Glomerular endothelial cell (primary cell): ENCODE results near the gene SEPTIN3. TPM values are rescaled to one million over a fixed set of nuclear protein-coding genes. Genes with fewer than 3 reads are reported as not detected.

Experiments used
- DNase-seq: peaks from one replicate; pipeline ENCODE4 v3.0.0-alpha.2; 2011; ENCODE audit warnings: low read depth, low spot score; ENCODE audit errors: extremely low read depth
- total RNA-seq: library from RNA; depleted of rRNA; stranded (reverse); fragments of >200 nt; gene quantifications from 2 replicates; pipeline ENCODE4 v1.2.3, GENCODE V29; 2015

The SEPTIN3 gene, protein sequence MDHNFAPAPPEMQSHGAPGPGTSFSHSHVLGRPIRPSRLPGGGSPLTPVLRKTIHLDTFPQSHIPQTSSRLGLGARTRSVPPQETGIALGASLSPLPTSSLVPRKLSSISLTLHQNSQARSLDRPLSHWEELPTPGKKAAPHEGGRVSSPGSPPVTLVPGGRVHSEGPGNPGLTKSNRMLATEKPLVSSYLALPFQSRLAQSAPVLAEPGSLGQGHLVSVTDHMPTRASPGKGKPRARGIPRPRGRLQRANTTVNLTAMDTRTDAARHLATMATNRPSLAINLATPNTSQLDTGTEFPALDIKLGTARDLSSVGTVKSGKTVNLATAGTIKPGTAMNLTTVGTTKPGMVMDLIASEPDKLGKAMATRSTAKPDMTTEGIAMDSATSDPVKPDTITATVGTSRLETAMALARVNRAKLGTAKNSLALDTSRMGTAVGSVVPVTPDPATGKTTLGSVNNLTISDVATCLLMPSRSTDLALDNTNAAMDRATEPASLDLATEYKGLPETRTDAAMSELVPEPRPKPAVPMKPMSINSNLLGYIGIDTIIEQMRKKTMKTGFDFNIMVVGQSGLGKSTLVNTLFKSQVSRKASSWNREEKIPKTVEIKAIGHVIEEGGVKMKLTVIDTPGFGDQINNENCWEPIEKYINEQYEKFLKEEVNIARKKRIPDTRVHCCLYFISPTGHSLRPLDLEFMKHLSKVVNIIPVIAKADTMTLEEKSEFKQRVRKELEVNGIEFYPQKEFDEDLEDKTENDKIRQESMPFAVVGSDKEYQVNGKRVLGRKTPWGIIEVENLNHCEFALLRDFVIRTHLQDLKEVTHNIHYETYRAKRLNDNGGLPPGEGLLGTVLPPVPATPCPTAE
- 0.12 TPM in 1 of 2 replicates, not detected in the other for total RNA-seq

DNA sequence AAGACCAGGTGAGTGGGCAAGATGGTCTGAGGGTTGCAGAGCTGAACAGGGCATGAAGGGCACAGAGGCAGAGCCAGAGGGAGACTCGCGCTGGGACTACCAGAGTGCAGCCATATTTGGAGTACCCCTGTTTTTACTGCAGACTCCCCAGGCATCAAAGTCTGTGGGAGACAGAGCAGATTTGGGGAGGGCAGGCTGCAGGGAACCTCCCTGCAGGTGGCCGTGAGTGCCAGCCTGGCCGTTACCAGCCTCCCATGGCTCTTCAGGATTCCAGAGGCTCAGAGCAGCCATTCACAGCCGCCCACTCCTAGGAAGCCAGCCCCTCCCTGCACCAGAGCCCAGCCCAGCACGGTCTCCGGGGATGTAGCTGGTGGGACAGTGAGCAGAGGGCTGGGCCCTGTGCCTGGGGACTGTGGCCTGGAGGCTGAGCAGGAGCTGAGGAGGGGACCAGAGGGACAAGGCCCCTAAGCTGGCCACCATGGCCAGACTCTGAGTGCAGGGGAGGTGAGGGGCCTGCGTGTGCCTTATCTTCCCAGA is at the start of gene SEPTIN3:
SEPTIN3 (plus strand) TSS at position 334 of the 537 bp plus-strand sequence. CDS start 2,050 bp downstream, outside the sequence.
- DNase-seq, result no peak

DNA sequence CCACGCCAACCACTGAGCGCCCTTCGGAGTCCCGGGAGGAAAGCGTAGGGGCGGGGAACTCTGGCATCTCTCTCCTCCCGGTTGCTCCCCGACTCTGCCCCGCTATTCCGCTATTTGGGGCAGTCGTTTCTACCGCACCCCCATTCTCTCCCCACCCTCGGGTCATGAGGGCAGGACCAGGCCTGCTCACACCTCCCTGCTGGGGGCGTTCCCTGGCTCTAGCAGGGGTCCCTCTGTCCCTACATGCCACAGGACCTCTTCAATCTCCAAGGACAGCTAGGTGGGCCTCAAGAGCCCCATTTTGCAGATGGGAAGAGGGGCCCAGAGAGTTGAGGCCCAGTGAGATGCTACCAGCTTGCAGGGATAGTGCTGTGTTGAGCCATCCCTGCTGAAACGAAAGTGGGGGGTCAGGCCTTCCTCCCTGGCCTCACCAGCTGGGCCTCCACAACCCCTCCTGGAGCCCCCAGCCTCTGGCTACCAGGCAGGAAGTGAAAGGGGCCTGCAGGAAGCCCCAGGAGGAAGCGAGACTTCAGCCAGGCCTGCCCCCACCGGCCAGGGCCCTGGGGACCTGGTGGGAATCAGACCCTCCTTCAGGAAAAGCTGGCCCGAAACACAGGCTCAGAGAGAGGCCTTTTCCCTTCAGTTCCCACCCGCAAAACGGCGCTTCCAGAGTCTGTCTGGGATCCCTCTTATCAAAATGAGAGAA is 48.8 kb upstream of the SEPTIN3 start:
- no peak for DNase-seq

DNA sequence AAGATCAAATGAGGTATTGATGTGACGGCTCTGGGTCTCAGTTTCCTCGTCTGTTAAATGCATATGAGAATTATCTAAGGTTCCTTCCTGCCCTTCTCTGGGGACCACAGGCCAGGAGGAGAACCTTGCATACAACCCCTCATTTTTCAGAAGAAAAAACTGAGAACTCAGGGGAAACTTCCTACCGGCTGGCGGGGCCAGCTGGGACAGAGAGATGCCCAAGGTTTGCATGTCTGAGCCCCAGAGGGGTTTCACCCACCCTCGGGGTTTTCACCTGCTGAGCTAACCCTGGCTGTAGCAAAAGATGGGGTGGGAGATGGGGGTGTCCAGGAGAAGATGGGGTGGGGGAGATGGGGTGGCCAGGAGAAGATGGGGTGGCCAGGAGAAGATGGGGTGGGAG is 46.9 kb upstream of the SEPTIN3 start:
- DNase-seq, result no peak

DNA sequence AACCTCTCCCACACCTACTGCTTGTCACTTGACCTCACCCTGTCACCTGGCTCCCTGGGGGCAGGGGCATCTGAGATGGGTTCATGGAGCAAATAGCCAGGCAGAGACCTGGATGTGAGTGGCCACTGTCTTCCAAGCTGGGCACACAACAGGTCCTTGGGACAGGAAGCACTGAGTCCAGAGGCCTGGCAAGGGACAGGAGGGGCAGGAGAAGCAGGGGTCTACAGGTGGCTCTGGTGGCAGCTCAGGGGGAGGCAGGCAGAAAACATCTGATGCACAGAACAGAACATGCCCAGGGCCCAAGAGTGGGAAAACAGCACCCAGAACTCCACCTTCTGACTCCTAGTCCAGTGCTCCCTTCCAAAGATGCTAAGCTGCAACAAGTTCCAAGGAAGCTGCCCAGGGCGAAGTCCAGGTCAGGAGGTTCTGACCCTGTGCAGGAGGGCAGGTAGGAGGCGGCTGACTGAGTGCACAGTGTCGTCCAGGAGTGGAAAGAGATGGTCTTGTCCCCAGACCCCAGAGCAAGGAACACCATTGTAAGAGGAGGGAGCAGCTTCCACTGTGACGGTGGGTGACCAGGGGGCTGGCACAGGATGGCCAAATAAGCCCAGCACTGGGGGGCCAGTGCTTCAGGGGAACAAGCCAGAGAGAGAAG is 46.2 kb upstream of the SEPTIN3 start:
- no peak for DNase-seq

DNA sequence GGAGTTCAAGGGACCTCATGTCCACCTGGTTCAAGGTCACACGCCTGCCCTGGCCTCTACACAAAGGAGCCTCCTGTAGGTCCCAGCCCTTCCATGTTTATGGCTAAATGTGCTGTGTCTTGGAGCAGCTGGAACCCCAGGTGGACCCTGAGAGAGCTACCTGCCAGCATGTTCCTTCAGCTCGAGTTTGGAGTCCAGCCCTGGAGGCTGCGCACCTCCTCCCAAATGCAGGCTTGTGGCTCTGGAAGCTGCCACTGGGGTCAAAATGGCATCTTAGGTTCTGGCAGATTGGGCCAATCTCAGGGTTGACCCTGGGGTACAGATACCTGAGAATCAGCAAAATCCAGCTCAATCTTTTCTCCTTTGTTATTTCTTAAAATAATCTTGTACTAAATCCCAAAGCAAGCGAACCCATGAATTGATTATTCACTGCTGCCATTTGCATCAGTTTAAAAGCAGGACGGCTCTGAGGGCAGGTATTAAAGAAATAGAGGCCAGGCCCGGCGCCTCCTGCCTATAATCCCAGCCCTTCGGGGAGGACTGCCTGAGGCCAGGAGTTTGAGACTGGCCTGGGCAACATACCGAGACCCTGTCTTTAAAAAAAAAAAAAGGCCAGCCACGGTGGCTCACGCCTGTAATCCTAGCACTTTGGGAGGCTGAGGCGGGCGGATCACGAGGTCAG is 45.5 kb upstream of the SEPTIN3 start:
- DNase-seq, result no peak

DNA sequence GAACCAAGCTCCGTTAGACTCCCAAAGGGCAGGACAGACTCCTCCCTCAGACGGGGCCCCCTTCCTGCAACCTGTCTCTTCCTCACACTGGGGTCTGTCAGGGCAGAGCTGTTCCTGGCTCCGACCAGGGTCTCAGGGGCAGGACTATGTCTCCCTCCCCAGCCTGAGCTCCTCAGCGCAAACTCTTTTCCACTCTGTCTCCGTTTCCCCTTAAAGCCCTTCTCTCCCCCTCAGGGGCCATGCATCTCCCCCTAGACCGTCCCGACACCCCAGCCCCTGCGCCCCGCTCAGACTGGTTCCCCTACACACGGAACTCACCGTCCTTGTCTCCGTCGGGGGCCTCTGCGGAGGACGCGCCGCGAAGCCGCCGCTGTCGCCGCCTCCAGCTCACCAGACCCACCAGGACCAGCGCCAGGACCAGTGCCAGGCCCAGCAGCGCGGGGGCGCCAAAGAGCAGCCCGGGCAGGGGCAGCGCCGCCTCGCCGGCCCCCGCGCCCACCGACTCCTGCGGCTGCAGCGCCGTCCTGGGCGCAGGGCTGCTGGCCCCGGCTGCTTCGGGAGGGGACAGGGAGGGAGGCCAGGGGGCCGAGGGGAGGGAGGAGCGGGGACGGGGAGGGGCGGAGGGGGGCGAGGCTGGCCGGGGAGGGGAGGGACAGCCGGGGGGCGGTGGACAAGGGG is 43.3 kb upstream of the SEPTIN3 start:
- DNase-seq, result no peak

DNA sequence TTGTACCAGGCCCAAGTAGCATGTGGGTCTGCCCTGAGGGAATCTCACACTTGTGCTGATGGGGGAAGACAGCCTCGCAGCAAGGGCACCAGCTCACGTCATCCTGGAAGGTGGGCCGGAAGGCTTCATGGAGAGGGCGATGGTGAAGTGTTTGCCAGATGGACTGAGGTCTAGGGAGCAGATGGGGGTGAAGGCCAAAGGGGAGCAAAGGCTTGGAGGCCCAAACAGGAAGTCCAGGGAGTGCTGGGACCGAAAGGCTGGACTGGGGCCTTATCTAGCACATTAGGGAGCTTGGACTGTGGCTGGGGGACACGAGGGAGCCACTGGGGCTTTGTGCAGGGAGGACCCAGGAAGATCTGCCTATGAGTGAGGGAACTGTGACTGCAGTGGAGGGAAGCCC is 41.4 kb upstream of the SEPTIN3 start:
- no peak for DNase-seq

DNA sequence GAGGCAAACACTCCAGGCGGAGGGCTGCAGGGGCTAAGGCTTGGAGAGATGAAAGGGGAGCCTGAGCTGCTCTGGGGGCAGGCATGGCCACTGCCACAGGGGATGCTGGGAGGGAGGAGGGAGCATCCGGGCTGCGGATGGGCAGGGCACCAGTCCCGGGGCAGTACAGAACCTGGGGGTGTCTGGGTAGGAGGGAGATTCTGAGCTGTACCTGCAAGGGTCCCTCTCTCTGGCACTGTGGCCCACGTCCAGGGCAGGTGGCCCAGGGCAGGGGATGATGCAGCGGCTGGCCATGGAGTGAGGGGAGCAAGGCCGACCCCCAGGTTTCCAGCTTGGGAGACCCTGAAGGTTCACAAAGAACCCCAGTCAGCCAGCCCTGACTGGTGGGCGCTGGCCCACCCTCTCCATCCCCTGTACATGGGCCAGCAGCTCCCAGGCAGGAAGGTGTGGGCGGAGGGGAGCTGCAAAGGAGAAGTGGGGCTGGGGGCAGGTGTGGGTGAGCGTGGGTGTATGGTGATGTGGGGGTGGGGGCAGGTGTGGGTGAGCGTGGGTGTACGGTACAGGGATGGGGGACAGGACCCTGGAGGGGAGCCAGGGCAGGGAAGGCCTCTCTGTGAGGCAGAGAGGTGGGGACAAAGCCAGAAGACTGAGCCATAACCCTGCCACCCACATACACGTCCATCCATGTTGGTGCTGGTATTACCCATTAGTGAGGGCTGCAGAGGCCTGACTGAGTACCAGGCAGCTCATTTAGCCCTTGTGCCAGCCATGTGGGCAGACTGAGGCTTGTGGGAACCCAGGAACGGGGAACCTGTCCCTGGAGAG is 40.4 kb upstream of the SEPTIN3 start:
- DNase-seq, result no peak

DNA sequence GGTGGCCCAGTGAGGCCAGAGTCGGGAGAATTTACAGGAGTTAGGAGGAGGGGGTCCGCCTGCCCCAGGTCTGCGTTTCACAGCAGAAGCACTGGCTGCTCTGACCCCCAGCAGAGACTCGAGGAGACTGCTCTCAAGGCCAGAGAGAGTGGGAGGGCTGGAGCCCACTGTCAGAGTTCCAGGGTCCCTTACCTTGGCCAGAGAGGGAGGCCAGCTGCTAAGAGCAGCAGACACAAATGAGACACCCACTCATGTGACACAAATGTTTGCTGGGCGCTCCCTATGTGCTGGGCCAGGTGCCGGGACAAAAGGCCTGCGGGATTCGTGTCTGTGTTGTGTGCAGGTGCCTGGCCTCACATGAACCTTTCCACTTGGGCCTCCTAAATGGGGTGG is 39.8 kb upstream of the SEPTIN3 start:
- no peak for DNase-seq

DNA sequence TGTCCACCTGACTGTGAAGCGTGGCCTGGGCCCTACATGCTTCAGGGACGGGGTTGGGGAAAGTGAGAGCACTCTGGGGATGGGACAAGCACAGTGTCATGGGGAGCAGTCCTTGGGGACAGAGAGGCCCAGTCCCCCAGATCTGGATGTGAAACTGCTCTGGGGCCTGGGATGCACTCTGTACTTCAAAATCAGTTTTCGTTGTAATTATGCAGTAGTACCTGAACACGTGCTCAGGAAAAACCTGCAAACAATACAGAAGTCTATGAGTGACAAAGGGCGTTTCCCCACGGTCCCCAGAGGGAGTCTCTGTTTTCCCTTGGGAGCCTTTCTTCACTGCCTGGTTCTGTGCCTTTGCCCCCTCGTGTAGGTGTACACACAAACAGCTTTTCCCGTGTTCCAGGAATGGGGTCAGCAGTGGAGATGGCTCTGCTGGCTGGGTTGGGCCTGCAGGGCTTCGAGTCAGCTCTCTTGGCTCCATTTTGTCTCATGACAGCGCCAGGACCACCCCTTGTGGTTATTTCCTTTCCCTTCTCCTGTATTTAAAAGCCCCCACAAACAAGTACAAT is 37.5 kb upstream of the SEPTIN3 start:
- DNase-seq, result no peak

DNA sequence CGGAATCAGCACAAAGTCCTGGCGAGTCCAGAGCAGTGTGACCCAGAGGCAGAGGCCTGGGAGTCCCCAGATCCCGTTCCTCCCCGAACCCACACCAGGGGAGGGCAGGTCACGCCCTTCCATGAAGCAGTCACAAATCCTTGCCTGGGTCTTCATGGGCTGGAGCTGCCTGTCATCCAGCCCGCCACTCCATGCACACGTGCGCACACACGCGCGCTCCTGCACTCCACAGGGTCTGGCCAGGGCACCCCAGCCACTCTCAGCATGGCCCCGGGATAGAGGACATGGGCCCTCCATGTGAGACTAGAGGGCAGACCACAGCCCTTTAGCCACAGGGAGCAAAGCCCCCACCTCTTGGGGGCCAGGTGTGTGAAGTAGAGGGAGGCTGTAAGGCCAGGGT is 36.9 kb upstream of the SEPTIN3 start:
- no peak for DNase-seq

DNA sequence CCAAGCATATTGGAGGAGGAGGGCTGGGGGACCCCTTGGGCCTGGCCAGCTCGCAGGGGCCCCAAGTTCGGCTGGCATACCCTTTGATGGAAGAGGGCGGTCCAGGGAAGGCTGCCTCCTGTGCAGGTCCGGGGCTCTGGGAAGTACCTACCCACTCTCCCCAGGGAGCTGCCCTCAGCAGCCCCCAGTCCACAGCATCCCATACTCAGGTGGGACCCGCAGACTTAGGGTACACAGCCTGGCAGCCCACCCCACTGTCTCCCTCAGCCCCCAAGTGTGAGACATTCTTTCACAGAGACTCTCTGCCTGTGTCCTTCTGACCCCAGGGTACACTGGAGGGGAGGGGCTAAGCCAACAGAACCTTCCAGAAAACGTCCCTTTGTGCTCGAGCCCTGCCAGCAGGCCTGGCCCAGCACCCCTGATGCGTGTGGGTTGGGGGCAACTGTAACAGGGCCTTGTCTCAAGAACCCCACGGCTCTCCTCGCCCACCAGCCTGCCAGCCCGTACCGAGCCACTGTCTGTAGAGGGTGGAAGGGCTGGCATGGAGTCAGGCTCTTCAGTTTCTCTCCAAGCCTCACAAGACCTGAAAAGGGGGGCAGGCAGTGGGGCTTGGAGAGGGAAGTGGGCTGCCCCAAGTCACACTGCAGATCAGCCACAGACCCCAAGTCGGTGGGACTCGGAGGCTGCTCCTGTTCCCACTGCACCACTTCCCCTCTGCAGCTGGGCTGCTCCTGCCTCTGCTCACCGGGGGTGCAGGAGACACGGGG is 35.6 kb upstream of the SEPTIN3 start:
- no peak for DNase-seq

DNA sequence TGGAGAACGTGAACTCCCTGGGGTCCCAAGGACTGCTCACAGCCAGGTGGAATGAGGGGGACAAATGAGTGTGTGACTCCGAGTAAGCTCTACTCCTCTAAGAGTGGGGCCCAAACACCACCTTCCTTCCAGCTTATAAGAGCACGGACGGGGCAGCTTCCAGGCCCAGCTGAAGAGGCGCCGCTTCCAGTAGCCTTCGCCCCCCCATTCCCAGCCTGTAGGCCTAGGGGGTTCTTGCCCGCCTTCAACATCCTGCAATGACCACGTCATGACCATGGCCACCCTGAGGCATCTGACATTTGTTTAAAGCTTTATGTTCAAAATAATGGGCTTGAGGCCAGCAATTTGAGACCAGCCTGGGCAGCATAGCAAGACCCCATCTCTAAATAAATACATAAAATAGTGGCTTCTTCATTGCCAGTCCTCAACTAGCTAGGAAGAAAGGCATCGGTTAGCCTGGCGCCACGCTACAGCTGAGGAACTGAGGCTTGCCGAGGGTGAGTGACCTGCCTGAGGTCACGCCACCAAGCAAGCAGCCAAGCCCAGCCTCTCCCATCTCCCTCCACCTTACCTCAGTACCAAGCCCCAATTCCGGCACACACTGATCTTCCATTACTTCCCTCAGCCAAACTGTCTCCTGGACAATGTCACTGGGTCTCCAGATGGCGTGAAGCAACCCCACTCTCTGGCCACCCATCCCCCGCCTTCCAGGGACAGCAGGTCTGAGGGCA is 34.8 kb upstream of the SEPTIN3 start:
- DNase-seq, result no peak

DNA sequence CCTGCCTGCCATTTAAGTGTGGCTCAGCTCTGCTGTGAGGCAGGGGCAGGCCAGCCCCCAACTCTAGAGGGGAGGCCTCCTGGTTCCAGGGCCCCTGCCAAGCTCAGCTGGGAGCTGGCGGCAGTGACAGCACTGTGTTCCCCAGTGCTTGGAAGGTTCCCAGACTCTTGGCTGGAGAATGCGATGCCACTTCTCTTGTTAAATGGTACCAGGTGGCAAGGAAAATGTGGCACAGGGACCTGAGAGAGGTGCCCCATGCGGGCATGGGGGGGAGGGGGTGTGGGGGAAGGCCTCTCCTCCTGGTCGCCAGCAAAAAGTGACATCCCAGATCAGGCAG is 34.3 kb upstream of the SEPTIN3 start:
- no peak for DNase-seq

DNA sequence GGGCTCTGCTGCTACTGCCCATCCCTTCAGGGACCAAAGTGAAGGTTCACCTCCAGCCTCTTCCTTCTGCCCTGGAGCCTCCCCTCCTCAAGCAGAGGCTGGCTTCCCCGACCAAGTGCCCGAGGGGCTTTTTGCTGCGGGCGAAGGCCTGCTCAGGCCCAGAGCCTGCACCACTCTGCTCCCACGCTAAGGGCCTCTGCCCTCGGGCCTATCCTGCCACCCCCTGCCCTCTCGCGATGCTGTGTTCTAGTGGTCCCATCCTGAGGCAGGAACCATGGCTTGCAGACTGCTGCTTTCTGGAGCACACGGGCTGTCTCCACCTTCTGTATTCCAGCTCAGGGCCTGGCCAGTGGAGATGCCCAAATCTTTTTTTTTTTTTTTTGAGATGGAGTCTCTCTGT is 33.7 kb upstream of the SEPTIN3 start:
- DNase-seq, result no peak

DNA sequence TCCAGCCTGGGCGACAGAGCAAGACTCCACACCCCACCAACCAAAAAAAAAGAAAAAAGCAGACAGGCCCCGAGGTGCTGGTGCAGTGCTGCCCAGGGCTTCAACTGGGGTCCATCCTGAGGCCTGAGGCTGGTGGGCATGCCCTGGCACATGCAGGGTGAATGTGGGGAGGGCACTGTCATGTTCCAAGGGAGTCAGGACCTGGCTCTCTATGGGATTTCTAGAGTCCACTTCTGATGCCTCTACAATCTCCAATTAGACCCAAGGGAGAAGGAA is 32.4 kb upstream of the SEPTIN3 start:
- no peak for DNase-seq
